Measurements from ENCODE around the gene OXCT1.

Gene OXCT1

DNA sequence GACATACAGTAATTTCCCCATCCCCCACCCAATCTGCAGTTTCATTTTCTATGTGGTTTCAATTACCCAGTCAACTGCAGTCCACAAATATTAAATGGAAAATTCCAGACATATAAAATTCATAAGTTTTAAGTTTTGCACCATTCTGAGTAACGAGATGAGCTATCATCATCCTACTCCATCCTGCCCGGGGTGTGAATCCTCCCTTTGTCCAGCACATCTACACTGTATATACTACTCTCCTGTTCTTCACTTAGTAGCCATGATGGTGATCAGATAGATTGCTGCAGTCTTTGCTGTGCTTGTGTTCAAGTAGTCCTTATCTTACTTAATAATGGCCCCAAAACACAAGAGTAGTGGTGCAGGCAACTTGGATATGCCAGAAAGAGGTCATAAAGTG lies 11.3 kb downstream of the OXCT1 start:
- no peaks in the 10 kb centered on the region for H3K4me1 ChIP-seq (ENCODE audit: control insufficient read depth in 1 of 2, insufficient read depth in 2 of 2, low read length in 2 of 2)
- H3K9ac ChIP-seq (ENCODE audit: low read length): no peak overlapping the region
- no CpG with 5 or more reads among the region's 2 CpGs for WGBS (ENCODE audit: extremely low coverage, insufficient coverage, insufficient read length)
- H4K12ac ChIP-seq (ENCODE audit: low read depth, low read length): no peak overlapping the region
- H2BK12ac ChIP-seq (ENCODE audit: low read length): no peak overlapping the region
- no peak overlapping the region for H2BK120ac ChIP-seq (ENCODE audit: insufficient read depth, low read length, poor library complexity)
- DNase-seq: no peak
- H3K18ac ChIP-seq (ENCODE audit: low read length): no peak overlapping the region
- no peak overlapping the region for H3K23ac ChIP-seq (ENCODE audit: low read length)
- H4K91ac ChIP-seq (ENCODE audit: low read depth, low read length): no peak overlapping the region
- H3K27ac ChIP-seq (ENCODE audit: low read depth, low read length): no peak overlapping the region
- H2AK5ac ChIP-seq (ENCODE audit: low read length): no peak overlapping the region
- H3K36me3 ChIP-seq (ENCODE audit: control insufficient read depth in 1 of 2, insufficient read depth in 2 of 2, low read length in 2 of 2): no peaks in the 10 kb centered on the region
- no peak overlapping the region for H3K14ac ChIP-seq (ENCODE audit: low read length)
- no peaks in the 10 kb centered on the region for H3K27me3 ChIP-seq (ENCODE audit: insufficient read depth, low read length)
- no peak overlapping the region for H2AFZ ChIP-seq (ENCODE audit: insufficient read depth, low read length, poor library complexity)
- no peaks in the 10 kb centered on the region for H3K79me1 ChIP-seq (ENCODE audit: low read length)
- no peak overlapping the region for H4K8ac ChIP-seq (ENCODE audit: low read depth, low read length)
- H3K4me2 ChIP-seq (ENCODE audit: low read length): no peak overlapping the region
- no peaks in the 10 kb centered on the region for H3K79me2 ChIP-seq (ENCODE audit: control insufficient read depth, insufficient read depth, low read length, poor library complexity)
- no peak overlapping the region for H2BK5ac ChIP-seq (ENCODE audit: low read depth, low read length, poor library complexity)
- no peaks in the 10 kb centered on the region for H3K9me3 ChIP-seq (ENCODE audit: insufficient read depth, low read depth, low read length)
- no peak overlapping the region for H3K4ac ChIP-seq (ENCODE audit: low read depth, low read length)
- no peak overlapping the region for H3K4me3 ChIP-seq (ENCODE audit: low read depth, low read length)

DNA sequence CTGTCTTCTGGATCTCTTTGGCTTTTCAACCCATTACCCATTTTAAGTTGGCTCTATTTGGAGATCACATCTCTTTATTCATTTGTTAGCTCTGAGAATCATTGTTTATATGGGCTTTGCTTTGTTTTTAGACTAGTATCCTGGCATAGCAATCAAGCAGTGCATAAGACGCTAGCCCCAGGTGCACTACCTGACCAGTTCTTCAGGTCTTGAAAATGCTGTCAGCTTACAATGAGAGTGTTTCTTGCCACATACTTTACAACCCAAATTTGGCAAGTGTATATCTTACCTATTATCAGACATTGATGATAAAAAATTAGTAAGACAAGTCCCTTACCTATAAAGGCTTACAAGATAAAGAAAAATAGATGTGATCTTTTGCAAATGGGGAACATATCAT lies 12.2 kb downstream of the OXCT1 start:
- no peak overlapping the region for H2BK5ac ChIP-seq (ENCODE audit: low read depth, low read length, poor library complexity)
- H4K91ac ChIP-seq (ENCODE audit: low read depth, low read length): no peak overlapping the region
- no peak overlapping the region for H3K23ac ChIP-seq (ENCODE audit: low read length)
- no peak overlapping the region for H3K4ac ChIP-seq (ENCODE audit: low read depth, low read length)
- H3K9ac ChIP-seq (ENCODE audit: low read length): no peak overlapping the region
- H3K9me3 ChIP-seq (ENCODE audit: insufficient read depth, low read depth, low read length): no peaks in the 10 kb centered on the region
- H3K36me3 ChIP-seq (ENCODE audit: control insufficient read depth in 1 of 2, insufficient read depth in 2 of 2, low read length in 2 of 2): no peaks in the 10 kb centered on the region
- H3K14ac ChIP-seq (ENCODE audit: low read length): no peak overlapping the region
- H2BK12ac ChIP-seq (ENCODE audit: low read length): no peak overlapping the region
- no peak for DNase-seq
- no peak overlapping the region for H3K27ac ChIP-seq (ENCODE audit: low read depth, low read length)
- no peak overlapping the region for H3K4me2 ChIP-seq (ENCODE audit: low read length)
- no peaks in the 10 kb centered on the region for H3K27me3 ChIP-seq (ENCODE audit: insufficient read depth, low read length)
- no peak overlapping the region for H2BK120ac ChIP-seq (ENCODE audit: insufficient read depth, low read length, poor library complexity)
- no peak overlapping the region for H3K4me3 ChIP-seq (ENCODE audit: low read depth, low read length)
- no peak overlapping the region for H2AK5ac ChIP-seq (ENCODE audit: low read length)
- H3K4me1 ChIP-seq (ENCODE audit: control insufficient read depth in 1 of 2, insufficient read depth in 2 of 2, low read length in 2 of 2): no peaks in the 10 kb centered on the region
- H3K79me1 ChIP-seq (ENCODE audit: low read length): no peaks in the 10 kb centered on the region
- no peak overlapping the region for H4K12ac ChIP-seq (ENCODE audit: low read depth, low read length)
- H3K18ac ChIP-seq (ENCODE audit: low read length): no peak overlapping the region
- no CpG with 5 or more reads among the region's 1 CpG for WGBS (ENCODE audit: extremely low coverage, insufficient coverage, insufficient read length)
- no peak overlapping the region for H4K8ac ChIP-seq (ENCODE audit: low read depth, low read length)
- H2AFZ ChIP-seq (ENCODE audit: insufficient read depth, low read length, poor library complexity): no peak overlapping the region
- H3K79me2 ChIP-seq (ENCODE audit: control insufficient read depth, insufficient read depth, low read length, poor library complexity): no peaks in the 10 kb centered on the region

- peak; percentile 53 to 89 for DNase-seq
- Histone ChIP-seq H3K79me2 (ENCODE audit: control insufficient read depth, insufficient read depth, low read length, poor library complexity) (no peaks in the 10 kb centered on the region), H3K14ac (ENCODE audit: low read length) (no peak overlapping the region), H3K18ac (ENCODE audit: low read length) (no peak overlapping the region), H4K8ac (ENCODE audit: low read depth, low read length) (no peak overlapping the region), H3K23ac (ENCODE audit: low read length) (no peak overlapping the region), H3K4me3 (ENCODE audit: low read depth, low read length) (no peak overlapping the region), H3K27me3 (ENCODE audit: insufficient read depth, low read length) (no peaks in the 10 kb centered on the region), H2BK5ac (ENCODE audit: low read depth, low read length, poor library complexity) (no peak overlapping the region), H3K4ac (ENCODE audit: low read depth, low read length) (no peak overlapping the region), H2AK5ac (ENCODE audit: low read length) (no peak overlapping the region), H3K9ac (ENCODE audit: low read length) (no peak overlapping the region), H4K12ac (ENCODE audit: low read depth, low read length) (no peak overlapping the region), H3K27ac (ENCODE audit: low read depth, low read length) (no peak overlapping the region), H2AFZ (ENCODE audit: insufficient read depth, low read length, poor library complexity) (peak overlapping the region; percentile 3), H3K4me2 (ENCODE audit: low read length) (no peak overlapping the region), H4K91ac (ENCODE audit: low read depth, low read length) (no peak overlapping the region), H3K9me3 (ENCODE audit: insufficient read depth, low read depth, low read length) (no peaks in the 10 kb centered on the region), H3K4me1 (ENCODE audit: control insufficient read depth in 1 of 2, insufficient read depth in 2 of 2, low read length in 2 of 2) (no peaks in the 10 kb centered on the region), H2BK12ac (ENCODE audit: low read length) (no peak overlapping the region), H3K79me1 (ENCODE audit: low read length) (no peaks in the 10 kb centered on the region), H3K36me3 (ENCODE audit: control insufficient read depth in 1 of 2, insufficient read depth in 2 of 2, low read length in 2 of 2) (no peaks in the 10 kb centered on the region), H2BK120ac (ENCODE audit: insufficient read depth, low read length, poor library complexity) (no peak overlapping the region)
- no CpG with 5 or more reads among the region's 5 CpGs for WGBS (ENCODE audit: extremely low coverage, insufficient coverage, insufficient read length)
Measured at GRCh38 chr5:41856644-41857491, 13.4 kb downstream of the OXCT1 start.

GRCh38 chr5:41852293-41852692 lies 17.9 kb downstream of the OXCT1 start:
- Histone ChIP-seq H3K79me2 (ENCODE audit: control insufficient read depth, insufficient read depth, low read length, poor library complexity) (no peaks in the 10 kb centered on the region), H3K14ac (ENCODE audit: low read length) (no peak overlapping the region), H3K27me3 (ENCODE audit: insufficient read depth, low read length) (no peaks in the 10 kb centered on the region), H3K4me1 (ENCODE audit: control insufficient read depth in 1 of 2, insufficient read depth in 2 of 2, low read length in 2 of 2) (no peaks in the 10 kb centered on the region), H3K9ac (ENCODE audit: low read length) (no peak overlapping the region), H4K12ac (ENCODE audit: low read depth, low read length) (no peak overlapping the region), H3K4me2 (ENCODE audit: low read length) (no peak overlapping the region), H3K27ac (ENCODE audit: low read depth, low read length) (no peak overlapping the region), H3K23ac (ENCODE audit: low read length) (no peak overlapping the region), H3K18ac (ENCODE audit: low read length) (no peak overlapping the region), H3K4ac (ENCODE audit: low read depth, low read length) (no peak overlapping the region), H2BK12ac (ENCODE audit: low read length) (no peak overlapping the region), H3K9me3 (ENCODE audit: insufficient read depth, low read depth, low read length) (no peaks in the 10 kb centered on the region), H3K79me1 (ENCODE audit: low read length) (no peaks in the 10 kb centered on the region), H2AFZ (ENCODE audit: insufficient read depth, low read length, poor library complexity) (no peak overlapping the region), H2AK5ac (ENCODE audit: low read length) (no peak overlapping the region), H4K8ac (ENCODE audit: low read depth, low read length) (no peak overlapping the region), H2BK5ac (ENCODE audit: low read depth, low read length, poor library complexity) (no peak overlapping the region), H4K91ac (ENCODE audit: low read depth, low read length) (no peak overlapping the region), H2BK120ac (ENCODE audit: insufficient read depth, low read length, poor library complexity) (no peak overlapping the region), H3K4me3 (ENCODE audit: low read depth, low read length) (no peak overlapping the region), H3K36me3 (ENCODE audit: control insufficient read depth in 1 of 2, insufficient read depth in 2 of 2, low read length in 2 of 2) (no peaks in the 10 kb centered on the region)
- no peak for DNase-seq
- no CpG with 5 or more reads among the region's 2 CpGs for WGBS (ENCODE audit: extremely low coverage, insufficient coverage, insufficient read length)
